Fibroblast of lung (primary cell): ENCODE data around the gene RANBP9. TPM values are rescaled to one million over a fixed set of nuclear protein-coding genes. Genes with fewer than 3 reads are reported as not detected.

ENCODE experiments used
- DNase-seq, 2 donors: peaks; one replicate each; pipeline versions ENCODE4 v3.0.0 to v3.0.0-alpha.2; 2010; ENCODE audit warnings: low read depth in 2 of 2
- H2AFZ ChIP-seq: 2 replicates; pipeline ENCODE4 v1.5.1; 2012; ENCODE audit warnings: low read length, control low read depth, inconsistent platforms
- H3K27ac ChIP-seq: 2 replicates; pipeline ENCODE4 v1.5.1; 2011; ENCODE audit warnings: low read length, control low read depth; ENCODE audit not compliant: insufficient read depth
- H3K27me3 ChIP-seq: 2 replicates; pipeline ENCODE4 v1.5.1; 2011; ENCODE audit warnings: mild to moderate bottlenecking, low read length; ENCODE audit not compliant: control insufficient read depth, insufficient read depth
- H3K36me3 ChIP-seq: 2 replicates; pipeline ENCODE4 v1.5.1; 2011; ENCODE audit warnings: low read length; ENCODE audit not compliant: control insufficient read depth, insufficient read depth
- H3K4me1 ChIP-seq: 2 replicates; pipeline ENCODE4 v1.5.1; 2011; ENCODE audit warnings: low read length; ENCODE audit not compliant: control insufficient read depth, insufficient read depth; ENCODE audit errors: extremely low read depth
- H3K4me2 ChIP-seq: 2 replicates; pipeline ENCODE4 v1.5.1; 2011; ENCODE audit warnings: low read length, control low read depth; ENCODE audit not compliant: insufficient read depth; ENCODE audit errors: extremely low read depth
- H3K4me3 ChIP-seq, 4 experiments: fragments of 200-600 bp in 1 of 4; sonication (generic) in 1 of 4; replicated peaks in 1 of 4; 2 replicates each; pipeline ENCODE4 v1.5.1; 2011 to 2016; ENCODE audit warnings: low read length in 4 of 4, low read depth in 3 of 4, mild to moderate bottlenecking in 3 of 4, control low read depth in 2 of 4, inconsistent platforms in 1 of 4, mixed read lengths in 1 of 4; ENCODE audit not compliant: insufficient read depth in 1 of 4; ENCODE audit errors: control extremely low read depth in 1 of 4
- H3K79me2 ChIP-seq: 2 replicates; pipeline ENCODE4 v1.5.1; 2012; ENCODE audit warnings: mild to moderate bottlenecking, low read length, inconsistent platforms; ENCODE audit not compliant: control insufficient read depth, insufficient read depth
- H3K9ac ChIP-seq: 2 replicates; pipeline ENCODE4 v1.5.1; 2011; ENCODE audit warnings: mild to moderate bottlenecking, low read length, control low read depth; ENCODE audit not compliant: insufficient read depth
- H3K9me3 ChIP-seq: 2 replicates; pipeline ENCODE4 v1.5.1; 2012; ENCODE audit warnings: low read depth, low read length; ENCODE audit not compliant: control insufficient read depth, insufficient read depth
- H4K20me1 ChIP-seq: 2 replicates; pipeline ENCODE4 v1.5.1; 2011; ENCODE audit warnings: low read length; ENCODE audit not compliant: control insufficient read depth, insufficient read depth; ENCODE audit errors: extremely low read depth
- EZH2 ChIP-seq: IDR thresholded peaks from 2 replicates; pipeline ENCODE4 v1.5.1; 2012; ENCODE audit warnings: low read length, control low read depth, mild to moderate bottlenecking; ENCODE audit errors: missing control alignments
- polyA plus RNA-seq, 2 donors: library from polyadenylated mRNA; depleted of rRNA in 1 of 2; stranded (reverse) in 1 of 2; unstranded in 1 of 2; fragments of >200 nt; gene quantifications; 2 replicates each; pipeline ENCODE4 v1.2.1, GENCODE V29; 2011 to 2012; ENCODE audit warnings: missing spikeins in 1 of 2
- total RNA-seq: library from RNA; depleted of rRNA; stranded (reverse); fragments of >200 nt; gene quantifications from 2 replicates; pipeline ENCODE4 v1.2.1, GENCODE V29; 2014
- TF ChIP-seq, protein P1 (sequence below), 2 donors: IDR thresholded peaks in 1 of 2; conservative IDR thresholded peaks in 1 of 2; 1 replicate in 1 of 2; 2 replicates in 1 of 2; pipeline ENCODE4 v1.5.1; 2011 to 2012; ENCODE audit warnings: low read length in 2 of 2, control low read depth in 1 of 2, inconsistent platforms in 1 of 2, low read depth in 1 of 2, mild to moderate bottlenecking in 1 of 2

Gene RANBP9
- total and polyA plus RNA-seq, 2 donors (not counting 1 experiment from before 2014, with no cell fraction given), result 46.7 to 48.7 TPM

DNA sequence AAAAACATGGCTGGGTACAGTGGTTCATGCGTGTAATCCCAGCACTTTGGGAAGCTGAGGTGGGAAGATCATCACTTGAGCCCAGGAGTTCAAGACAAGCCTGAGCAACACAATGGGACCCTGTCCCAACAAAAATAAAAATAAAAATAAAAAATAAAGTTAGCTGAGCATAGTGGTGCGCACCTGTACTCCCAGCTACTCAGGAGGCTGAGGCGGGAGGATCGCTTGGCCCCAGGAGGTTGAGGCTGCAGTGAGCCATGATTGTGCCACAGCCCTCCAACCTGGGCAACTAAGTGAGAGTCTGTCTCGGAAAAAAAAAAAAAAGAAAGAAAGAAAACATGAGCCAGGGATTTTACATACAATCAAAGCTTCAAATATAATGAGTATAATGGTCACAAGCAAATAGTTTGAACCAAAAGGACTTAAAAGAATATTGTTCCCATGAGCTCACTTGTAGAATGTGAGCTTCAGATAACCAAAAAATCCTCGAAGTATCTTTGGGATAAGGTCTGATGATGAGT lies 31.1 kb downstream of the RANBP9 start:
- H3K27me3 ChIP-seq, result no peaks in the 10 kb centered on the region
- H3K36me3 ChIP-seq, result peaks cover 2% of the 10 kb centered on the region
- no peaks in the 10 kb centered on the region for H3K9me3 ChIP-seq
- no peak overlapping the region for H3K4me3 ChIP-seq
- peaks cover 45% of the 10 kb centered on the region for H3K79me2 ChIP-seq
- no peak overlapping the region for H3K9ac ChIP-seq
- no peak overlapping the region for H3K27ac ChIP-seq
- H3K4me1 ChIP-seq, result no peaks in the 10 kb centered on the region
- no peak overlapping the region for H3K4me2 ChIP-seq
- no peak overlapping the region for H2AFZ ChIP-seq
- H4K20me1 ChIP-seq, result no peaks in the 10 kb centered on the region
- TF ChIP-seq, protein P1, sequence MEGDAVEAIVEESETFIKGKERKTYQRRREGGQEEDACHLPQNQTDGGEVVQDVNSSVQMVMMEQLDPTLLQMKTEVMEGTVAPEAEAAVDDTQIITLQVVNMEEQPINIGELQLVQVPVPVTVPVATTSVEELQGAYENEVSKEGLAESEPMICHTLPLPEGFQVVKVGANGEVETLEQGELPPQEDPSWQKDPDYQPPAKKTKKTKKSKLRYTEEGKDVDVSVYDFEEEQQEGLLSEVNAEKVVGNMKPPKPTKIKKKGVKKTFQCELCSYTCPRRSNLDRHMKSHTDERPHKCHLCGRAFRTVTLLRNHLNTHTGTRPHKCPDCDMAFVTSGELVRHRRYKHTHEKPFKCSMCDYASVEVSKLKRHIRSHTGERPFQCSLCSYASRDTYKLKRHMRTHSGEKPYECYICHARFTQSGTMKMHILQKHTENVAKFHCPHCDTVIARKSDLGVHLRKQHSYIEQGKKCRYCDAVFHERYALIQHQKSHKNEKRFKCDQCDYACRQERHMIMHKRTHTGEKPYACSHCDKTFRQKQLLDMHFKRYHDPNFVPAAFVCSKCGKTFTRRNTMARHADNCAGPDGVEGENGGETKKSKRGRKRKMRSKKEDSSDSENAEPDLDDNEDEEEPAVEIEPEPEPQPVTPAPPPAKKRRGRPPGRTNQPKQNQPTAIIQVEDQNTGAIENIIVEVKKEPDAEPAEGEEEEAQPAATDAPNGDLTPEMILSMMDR (conservative IDR thresholded peaks at IDR 0.05 in 1 of 2, IDR thresholded peaks at IDR 0.05 in 1 of 2; ENCODE audit: low read depth in 1 of 2, low read length in 2 of 2), result no peak
- no peak for TF ChIP-seq EZH2
- DNase-seq, result no peak

GRCh38 chr6:13679996-13680395 lies 31.6 kb downstream of the RANBP9 start:
- H4K20me1 ChIP-seq, result no peaks in the 10 kb centered on the region
- no peak for TF ChIP-seq EZH2
- TF ChIP-seq, protein P1 (conservative IDR thresholded peaks at IDR 0.05 in 1 of 2, IDR thresholded peaks at IDR 0.05 in 1 of 2; ENCODE audit: low read depth in 1 of 2, low read length in 2 of 2), result no peak

DNA sequence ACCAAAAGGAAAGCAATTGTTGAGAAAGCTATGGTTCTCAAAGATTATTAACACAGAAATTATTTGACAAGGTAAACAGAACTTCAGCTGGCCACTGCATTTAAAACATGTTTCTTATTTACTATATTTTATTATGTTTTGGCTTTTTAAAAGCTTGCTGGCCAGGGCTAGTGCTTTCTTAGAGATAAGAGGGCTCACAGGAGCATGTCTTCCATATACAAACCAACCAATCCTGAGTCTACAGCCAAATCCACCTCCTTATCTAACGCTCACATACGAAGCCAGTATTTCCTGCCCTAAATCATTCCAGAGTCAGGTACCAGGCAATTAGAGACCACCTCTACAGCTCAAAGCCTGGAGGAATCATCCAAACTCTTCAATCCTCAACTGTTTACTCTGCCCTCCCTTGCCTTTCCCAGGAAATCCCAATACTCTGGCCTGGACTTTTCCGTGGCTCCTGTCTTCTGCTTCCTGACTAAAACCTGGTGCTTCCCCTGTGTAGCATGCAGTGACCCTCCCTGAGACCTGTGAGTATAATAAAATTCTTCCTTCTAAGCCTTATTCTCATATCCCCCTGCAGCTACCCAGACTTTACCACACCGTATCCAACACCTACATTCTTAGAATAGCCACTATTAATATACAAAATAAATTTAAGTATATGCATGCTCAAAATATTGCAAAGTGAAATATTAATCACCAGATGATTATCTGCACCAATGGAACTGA lies 33.2 kb downstream of the RANBP9 start:
- Histone ChIP-seq H3K9ac (no peak overlapping the region), H4K20me1 (no peaks in the 10 kb centered on the region), H3K9me3 (no peaks in the 10 kb centered on the region), H3K36me3 (peaks cover 2% of the 10 kb centered on the region), H3K4me2 (no peak overlapping the region), H3K4me1 (no peaks in the 10 kb centered on the region), H3K27me3 (no peaks in the 10 kb centered on the region), H3K27ac (no peak overlapping the region), H3K4me3 (no peak overlapping the region), H2AFZ (no peak overlapping the region), H3K79me2 (peaks cover 45% of the 10 kb centered on the region)
- TF ChIP-seq EZH2, result no peak
- TF ChIP-seq, protein P1 (conservative IDR thresholded peaks at IDR 0.05 in 1 of 2, IDR thresholded peaks at IDR 0.05 in 1 of 2; ENCODE audit: low read depth in 1 of 2, low read length in 2 of 2), result no peak
- no peak for DNase-seq

More at GRCh38 chr6:13679996-13680395, 31.6 kb downstream of the RANBP9 start:
- H3K27me3 ChIP-seq, result no peaks in the 10 kb centered on the region
- no peaks in the 10 kb centered on the region for H3K4me1 ChIP-seq
- no peak overlapping the region for H3K4me2 ChIP-seq
- no peak overlapping the region for H3K9ac ChIP-seq
- peaks cover 42% of the 10 kb centered on the region for H3K79me2 ChIP-seq
- no peak for DNase-seq
- H2AFZ ChIP-seq, result no peak overlapping the region
- no peaks in the 10 kb centered on the region for H3K9me3 ChIP-seq
- H3K4me3 ChIP-seq, result no peak overlapping the region
- H3K36me3 ChIP-seq, result peaks cover 2% of the 10 kb centered on the region
- H3K27ac ChIP-seq, result no peak overlapping the region
